ACHN (cell line): ENCODE data around the gene RAD51B.

ENCODE experiments used
- DNase-seq: peaks from one replicate; pipeline ENCODE4 v3.0.0-alpha.2; 2015
- in situ Hi-C: cut with HindIII; loops from 2 replicates; pipeline ENCODE4 v1.10.0; 2017; ENCODE audit warnings: low sequenced_read_pairs, low pct_ligation_motif_present, low pct_unique_long_range_greater_than_20kb

Gene RAD51B

DNA sequence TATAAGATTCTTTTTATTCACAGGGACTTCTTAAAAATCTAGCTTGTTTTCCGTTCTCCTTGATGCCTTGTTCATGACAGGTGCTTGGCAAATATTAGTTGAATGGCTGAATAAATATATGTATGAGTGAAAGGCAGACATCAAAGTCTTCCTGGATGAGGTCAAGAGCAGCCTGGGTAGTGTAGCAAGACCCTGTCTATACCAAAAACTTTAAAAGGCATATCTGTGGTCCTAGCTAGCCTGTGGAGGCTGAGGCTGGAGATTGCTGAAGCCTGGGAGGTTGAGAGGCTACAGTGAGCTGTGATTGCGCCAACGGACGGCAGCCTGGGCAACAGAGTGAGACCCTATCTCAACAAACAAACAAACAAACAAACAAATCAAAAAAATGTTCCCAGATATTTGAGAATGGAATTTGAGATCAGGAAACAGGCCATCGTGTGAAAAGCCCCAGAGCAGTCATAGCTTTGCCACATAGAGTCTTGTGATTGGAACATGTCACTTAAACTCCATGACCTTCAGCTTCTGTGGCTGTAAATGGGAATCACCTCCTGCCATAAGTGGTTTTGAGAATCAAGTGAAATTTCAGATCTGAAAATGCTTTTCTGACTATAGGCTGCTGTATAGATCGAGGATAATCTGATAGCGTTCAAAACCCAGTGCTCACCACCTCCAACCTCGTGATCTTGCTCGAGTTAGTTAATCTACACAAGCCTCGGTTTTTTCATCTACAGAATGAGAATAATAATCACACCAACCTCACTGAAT lies 908.9 kb downstream of the RAD51B start:
- DNase-seq = no peak
- in situ Hi-C loops = no loop called here

DNA sequence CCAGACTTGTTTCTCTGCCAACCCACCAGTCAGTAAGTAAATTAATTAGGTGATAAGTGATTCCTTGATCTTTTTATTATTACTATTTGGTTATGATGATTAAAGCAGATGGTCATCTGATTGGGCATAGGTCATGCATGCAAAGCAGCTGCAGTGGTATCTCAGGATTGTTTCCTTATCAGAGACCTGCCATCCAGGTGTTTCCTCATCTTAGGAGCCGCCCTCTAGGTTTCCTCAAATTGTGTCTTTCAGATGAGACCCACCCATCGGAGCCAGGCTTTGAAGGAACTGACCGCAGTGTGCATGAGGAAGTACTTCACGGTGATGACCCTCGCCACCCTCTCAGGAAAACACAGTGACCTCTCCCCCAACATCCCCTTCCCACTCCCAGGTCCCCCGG lies 910.0 kb downstream of the RAD51B start:
- in situ Hi-C loops = no loop called here
- no peak for DNase-seq

DNA sequence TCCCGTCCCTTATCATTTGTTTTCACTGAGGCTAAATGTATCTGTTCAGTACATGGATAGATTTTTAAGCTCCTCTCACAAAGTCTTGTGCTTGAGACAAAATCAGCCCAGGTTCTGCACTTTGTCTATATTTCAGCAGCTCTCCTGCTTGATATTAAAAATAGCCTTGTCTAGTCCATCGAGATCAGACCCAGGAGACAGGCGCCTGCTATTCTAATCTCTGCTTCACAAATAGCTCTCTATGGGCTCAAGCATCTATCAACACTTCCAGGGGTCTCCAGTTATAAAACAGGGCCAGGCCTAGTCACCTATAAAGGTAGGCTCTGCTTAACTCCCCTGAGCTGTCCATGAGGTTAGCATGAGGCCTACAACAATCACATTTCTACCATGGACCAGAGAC lies 910.8 kb downstream of the RAD51B start:
- in situ Hi-C loops = no loop called here
- no peak for DNase-seq

DNA sequence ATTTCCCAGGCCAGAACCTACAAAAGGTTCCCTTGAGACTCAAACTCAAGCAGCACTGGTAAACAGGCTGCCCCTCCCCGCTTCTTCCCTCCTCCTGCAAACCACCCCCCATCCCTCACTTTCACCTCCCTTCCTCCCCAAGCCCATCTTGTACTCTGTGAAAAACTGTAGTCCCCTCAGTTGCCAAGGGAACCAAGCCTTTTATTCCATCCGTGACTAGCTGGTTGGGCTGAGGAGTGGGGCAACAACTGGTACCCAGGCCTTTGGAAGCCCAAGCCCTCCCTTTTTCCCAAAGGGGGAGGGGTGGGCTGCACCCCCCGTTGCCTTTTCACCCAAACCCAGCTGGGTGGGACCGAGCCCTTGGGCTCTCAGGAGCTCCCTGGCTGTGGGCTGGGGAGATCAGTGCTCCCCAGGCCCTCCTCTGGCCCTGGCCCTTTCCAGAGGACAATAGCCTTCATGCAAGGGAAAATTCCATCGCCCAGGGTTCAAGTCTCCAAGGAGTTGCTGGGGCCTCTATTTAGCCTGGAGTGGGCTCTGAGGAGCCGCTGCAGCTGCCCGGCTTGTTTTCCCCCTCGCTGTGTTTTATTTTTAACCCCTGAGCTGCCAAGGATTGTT lies 911.3 kb downstream of the RAD51B start:
- in situ Hi-C loops = no loop called here
- DNase-seq = no peak

DNA sequence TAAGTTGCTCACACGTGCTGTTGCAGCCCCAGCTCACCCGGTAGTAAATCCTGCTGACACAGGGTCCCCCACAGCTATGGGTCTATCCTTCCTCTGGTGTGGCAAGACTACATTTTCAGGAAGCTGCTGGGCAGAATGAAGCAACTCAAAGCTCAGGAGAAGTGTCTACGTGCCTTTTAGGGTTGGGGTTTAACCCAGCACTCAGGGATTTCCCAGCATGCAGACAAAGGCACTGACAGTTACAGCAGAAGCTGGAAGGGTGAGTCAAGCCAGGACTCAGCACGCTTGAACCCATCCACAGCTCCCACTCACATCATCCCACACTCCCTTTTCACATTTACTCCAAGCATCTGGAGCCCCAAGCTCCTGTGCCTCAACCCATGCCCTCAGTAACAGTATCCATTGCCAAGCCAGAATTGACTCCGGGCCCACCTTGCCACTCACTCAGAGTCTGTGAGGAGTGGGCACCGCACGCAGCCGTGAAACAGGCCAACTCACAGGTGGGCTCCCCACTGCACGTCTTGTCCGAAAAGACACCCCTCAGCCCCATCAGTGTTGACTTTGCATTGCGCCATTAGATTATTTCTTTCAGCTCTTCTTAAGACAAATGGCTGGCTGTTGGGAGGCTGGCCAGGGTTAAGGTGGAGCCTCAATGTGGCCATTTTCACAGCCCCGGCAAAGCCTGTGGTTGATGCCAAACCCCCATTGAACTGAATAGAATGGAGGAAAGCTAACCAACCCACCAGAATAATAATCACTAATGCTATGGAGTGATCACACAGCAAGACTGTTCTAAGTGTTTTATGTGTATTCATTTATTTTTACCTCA lies 913.7 kb downstream of the RAD51B start:
- DNase-seq = no peak
- in situ Hi-C loops = no loop called here

DNA sequence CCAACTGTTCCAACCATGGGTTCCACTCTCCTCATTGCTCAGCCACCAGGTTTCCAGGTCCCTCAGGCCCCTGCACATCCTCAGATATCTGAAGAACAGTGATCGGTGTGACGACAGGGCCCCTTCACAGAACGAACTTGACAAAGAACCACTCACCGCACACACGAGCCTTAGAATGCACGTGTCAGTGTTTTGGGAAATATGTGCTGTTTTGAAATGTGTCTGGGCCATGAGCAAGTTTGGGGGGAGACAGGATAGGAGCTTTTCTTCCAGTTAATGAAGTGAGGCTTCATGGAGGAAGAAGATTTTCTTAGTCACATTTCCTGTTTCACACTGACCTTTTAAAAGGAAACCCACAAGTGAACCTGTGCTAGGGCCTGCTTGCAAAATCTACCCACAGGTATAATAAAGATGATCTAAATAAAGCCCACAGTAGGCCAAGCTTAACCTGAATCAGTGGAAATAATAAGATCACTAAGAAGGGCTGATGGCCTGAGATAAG lies 914.7 kb downstream of the RAD51B start:
- in situ Hi-C loops = no loop called here
- DNase-seq = no peak

DNA sequence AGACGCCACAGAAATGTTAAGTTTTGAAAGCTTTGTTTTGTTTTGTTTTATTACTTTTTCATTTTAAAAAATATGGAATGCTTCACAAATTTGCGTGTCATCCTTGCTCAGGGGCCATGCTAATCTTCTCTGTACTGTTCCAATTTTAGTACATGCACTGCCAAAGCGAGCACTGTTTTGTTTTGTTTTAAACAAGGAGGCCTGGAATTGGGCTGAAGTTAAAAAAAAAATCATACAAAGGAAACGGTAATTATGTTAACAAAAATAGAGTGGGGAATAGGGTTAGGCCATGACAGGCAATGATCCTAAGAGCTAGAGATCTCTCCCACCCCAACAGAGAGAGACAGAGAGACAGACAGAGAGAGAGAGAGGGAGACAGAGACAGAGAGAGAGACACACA lies 916.3 kb downstream of the RAD51B start:
- DNase-seq = no peak
- in situ Hi-C loops = no loop called here

DNA sequence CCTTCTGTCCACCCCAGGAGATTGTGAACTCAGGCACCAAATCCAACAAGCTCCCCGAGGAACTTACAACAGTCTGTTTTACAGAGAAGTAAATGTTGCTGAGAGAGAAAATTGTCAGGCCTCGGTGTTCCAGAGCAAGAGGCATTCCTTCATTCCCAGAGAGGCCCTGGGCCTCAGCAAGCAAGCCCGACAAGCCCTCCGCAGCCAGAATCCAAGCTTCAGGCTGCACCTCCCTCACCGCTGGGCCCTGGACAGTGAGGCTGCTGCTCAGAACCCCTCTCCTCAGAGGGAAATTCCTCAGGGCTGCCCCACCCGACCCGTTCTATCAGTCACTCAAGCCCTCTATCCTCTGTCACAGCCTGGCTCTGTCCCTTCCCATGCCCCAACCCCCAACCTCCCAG lies 916.9 kb downstream of the RAD51B start:
- no peak for DNase-seq
- in situ Hi-C loops = no loop called here

DNA sequence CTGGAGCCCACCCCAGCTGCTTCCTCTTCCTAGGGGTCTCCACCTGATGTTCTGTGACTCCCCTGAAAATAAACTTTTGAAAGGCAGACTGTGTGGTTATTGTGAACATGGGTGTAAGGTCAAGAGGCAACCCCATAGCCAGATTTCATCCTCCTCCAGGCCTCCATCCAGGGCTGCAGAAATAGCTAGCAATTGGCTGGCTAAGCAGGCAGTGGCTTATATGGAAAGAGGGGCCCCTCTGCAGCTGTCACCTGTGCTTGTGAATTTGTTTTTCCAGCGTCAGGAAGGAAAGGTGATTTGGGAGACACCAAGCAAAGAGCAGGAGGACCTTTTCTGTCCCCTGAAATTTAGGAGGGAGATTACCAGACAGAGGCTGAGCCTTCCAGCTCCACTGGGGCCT lies 917.5 kb downstream of the RAD51B start:
- in situ Hi-C loops = no loop called here
- no peak for DNase-seq

DNA sequence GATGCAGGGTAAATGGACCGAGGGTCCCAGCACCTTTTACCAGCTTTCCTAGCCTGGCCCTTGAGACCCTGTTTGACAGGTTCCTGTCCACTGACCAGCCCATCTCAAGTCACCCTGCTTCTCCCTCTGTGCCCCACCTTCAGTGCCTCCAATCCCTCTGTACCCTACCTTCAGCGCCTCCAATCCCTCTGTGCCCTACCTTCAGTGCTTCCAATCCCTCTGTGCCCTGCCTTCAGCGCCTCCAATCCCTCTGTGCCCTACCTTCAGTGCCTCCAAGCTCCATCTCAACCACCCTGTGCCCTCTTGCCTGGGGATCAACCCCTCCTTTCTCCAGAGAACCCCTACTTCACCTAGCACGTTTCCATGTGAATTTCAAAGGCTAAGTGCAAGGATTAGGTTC lies 919.0 kb downstream of the RAD51B start:
- DNase-seq = no peak

DNA sequence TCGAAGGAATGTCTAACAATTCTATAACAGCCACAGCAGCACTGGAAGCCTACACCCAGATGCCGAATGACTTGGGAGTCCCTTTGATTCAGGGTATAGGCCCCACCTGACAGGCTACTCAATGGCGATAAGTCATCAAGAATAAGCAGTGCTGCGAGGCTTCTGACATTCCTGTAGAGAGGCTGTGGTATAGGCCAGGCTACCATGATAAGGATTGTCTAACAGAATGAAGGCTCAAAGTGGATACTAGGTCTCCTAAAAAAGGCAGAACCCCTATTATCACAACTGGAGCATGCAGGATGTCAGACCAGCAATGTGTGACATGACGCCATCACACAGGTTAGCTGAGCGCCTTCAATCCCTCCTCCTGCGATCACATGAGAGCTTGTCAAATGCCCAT lies 920.1 kb downstream of the RAD51B start:
- no peak for DNase-seq
- in situ Hi-C loops = no loop called here

More for the DNA sequence above, 919.0 kb downstream of the RAD51B start:
- in situ Hi-C loops = no loop called here

DNA sequence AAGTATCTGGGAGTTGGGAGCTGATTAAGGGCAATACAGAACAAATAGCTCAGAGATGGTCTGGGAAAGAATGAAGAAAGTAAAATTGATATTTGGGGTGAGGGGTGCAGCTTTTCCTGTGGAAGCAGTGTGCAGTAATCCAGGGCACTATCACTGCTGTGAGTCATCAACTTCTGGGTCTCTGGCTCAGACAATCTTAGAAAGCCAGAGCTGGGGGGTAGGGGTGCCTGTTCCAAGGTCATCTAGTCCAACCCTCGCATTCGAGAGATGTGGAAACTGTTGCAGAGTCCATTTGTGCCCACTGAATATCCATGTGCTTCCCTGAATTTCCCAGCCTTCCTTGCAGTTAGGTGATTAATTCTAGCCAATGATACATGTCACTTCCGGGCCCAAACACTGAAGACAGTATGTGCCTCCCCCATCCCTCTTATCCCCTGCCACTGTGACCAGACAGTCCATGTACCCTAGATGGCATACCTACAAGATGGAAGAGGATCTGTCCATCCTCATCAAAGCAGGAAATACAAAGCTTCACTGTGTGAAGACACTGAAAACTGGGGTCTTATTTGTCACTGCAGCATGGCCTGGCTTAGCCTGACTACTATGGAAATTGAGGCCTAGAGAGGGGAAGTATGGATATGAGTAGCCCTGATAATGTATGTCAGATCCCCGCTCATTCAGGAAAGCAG lies 921.4 kb downstream of the RAD51B start:
- in situ Hi-C loops = no loop called here
- DNase-seq = no peak

DNA sequence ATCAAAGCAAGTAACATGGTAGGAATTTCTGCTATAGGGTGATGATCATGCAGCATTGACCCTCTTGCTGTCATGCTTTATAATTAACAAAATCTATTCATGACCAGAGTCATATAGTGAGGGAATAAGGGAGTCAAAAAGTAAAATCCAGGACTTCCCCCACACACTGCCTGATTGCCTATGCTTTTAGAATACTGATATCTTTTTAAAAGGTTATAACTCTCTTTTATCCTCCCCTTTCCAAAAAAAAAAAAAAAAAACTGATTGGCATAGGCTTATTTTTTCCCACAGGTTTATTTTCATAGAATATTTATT lies 921.9 kb downstream of the RAD51B start:
- in situ Hi-C loops = no loop called here
- no peak for DNase-seq

DNA sequence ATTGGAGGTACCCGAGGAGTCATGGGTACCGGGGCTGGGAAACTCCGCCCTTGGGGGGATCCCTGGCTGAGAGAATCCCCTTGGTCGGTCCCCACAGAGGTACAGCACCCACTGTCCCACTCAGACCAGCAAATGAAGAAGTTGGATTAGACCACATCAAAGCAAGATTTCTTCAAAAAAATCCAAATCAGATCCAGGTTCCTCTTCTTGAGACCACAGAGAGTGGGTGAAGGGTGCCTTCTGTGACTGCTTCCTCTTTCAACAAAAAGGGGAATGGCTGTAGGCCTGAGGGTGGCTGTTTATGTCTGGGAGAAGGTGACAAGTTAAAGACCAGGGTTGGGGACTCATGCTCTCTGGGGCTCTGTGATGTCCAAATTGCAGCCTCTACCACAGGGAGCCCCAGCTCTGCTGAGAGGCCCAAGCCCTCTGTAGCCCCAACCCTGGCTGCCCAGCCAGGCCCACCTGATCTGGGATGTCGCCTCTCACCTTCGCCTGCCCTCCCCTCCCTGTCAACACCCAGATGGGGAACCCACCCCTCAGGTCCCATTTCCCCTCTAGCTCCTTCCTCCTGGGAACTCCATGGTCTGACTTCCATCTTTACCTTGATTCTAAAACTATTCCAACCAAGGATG lies 922.4 kb downstream of the RAD51B start:
- no peak for DNase-seq
- in situ Hi-C loops = no loop called here

DNA sequence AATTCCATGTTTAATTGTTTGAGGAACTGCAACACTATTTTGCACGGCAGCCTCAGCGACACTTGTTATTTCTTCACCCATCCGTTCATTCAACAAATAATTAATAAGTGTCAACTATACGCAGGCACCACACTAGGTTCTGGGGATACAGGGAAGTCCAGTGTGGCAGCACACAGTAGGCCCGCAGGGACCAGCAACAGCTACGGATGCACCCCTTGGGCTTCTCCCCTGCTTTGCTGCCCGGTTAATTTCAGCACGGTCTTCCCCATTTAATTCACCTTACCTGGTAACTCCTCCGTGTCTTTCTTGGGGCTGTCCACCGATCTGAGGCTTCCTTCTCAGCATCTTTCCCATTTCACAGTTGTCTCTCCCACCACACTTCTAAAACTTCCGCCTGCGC lies 925.0 kb downstream of the RAD51B start:
- DNase-seq = no peak
- in situ Hi-C loops = no loop called here

DNA sequence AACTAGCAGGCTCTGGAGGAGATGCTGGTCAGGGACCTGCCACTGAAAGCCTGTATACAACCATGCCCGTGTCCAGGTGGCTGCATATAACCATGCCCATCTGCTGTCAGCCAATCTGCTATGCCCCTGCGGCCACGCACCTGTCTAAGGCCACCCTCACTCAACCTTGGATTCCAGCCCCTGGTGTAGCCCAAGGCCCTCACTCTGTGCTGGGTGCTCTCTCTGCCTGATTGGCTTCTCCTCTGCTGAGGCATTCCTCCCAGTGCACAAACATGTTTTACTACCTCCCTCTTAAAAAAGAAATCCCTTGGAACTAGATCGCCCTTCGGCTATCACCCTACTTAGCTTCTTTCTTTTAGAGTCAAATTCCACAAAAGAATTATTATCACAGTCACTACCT lies 927.8 kb downstream of the RAD51B start:
- in situ Hi-C loops = no loop called here
- DNase-seq = no peak

DNA sequence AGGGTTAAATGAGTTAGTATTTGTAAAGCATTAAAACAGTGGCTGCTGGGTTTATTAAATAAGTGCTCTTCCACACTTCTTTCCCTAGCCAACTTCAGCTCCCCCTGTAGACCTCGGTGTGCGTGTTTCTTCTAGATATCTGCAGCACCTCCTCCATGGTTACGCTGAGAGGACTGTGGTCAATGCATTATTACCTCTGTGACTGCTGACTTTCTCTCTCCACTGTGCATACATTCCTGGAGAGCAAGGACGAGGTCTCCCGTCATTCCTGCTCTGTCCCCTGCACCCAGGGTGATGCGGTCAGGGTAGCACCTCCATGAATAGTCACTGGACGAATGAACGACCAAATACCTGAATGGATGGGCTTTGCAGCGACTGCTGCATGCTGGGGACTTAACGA lies 928.7 kb downstream of the RAD51B start:
- DNase-seq = no peak
- in situ Hi-C loops = no loop called here

DNA sequence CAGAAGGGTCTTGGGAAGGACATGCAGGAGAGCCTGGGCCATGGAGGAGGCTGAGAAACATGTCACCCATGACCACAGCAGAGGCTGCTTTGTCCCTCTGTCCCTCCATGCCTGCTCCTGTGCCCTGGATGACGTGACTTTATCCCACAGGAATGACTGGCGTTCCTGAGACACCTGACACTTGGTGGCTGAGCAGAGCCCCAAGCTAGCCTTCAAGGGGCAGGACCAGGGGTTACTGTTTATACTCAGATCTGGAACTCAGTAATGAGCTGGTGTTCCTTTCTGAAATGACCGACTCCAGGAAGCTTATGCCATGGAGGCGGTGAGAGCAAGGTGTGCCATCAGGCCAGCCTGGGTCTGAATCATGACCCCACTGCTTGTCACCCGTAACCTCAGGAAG lies 929.1 kb downstream of the RAD51B start:
- in situ Hi-C loops = no loop called here

More for the DNA sequence above, 929.1 kb downstream of the RAD51B start:
- DNase-seq = no peak
